Activated T-helper 17 cell treated with anti-CD3 and anti-CD28 coated beads, Interleukin-2, amount 50 U/mL, for 72 hours (primary cell): Measurements from ENCODE around the gene SPEM1. TPM values are rescaled to one million over a fixed set of nuclear protein-coding genes. Genes with fewer than 3 reads are reported as not detected.

Experiments used
- ATAC-seq: fragments of 150-1000 bp; cut with Tn5 transposase; replicated peaks from 2 replicates; pipeline ENCODE4 v1.10.0; 2021; ENCODE audit warnings: mild to moderate bottlenecking, moderate library complexity
- H3K27ac Mint-ChIP-seq: one replicate; pipeline ENCODE4 v1.8.0; 2022; ENCODE audit warnings: mixed read lengths
- H3K27me3 Mint-ChIP-seq: one replicate; pipeline ENCODE4 v1.8.0; 2022; ENCODE audit warnings: mixed read lengths
- H3K36me3 Mint-ChIP-seq: one replicate; pipeline ENCODE4 v1.8.0; 2022; ENCODE audit warnings: low read depth, mild to moderate bottlenecking, mixed read lengths
- H3K4me1 Mint-ChIP-seq: one replicate; pipeline ENCODE4 v1.8.0; 2022; ENCODE audit warnings: mixed read lengths
- H3K4me3 Mint-ChIP-seq: one replicate; pipeline ENCODE4 v1.8.0; 2022; ENCODE audit warnings: mild to moderate bottlenecking, mixed read lengths
- H3K9me3 Mint-ChIP-seq: one replicate; pipeline ENCODE4 v1.8.0; 2022; ENCODE audit warnings: mixed read lengths
- total RNA-seq, 2 donors: library from RNA; stranded (reverse); gene quantifications; one replicate each; pipeline ENCODE4 v1.2.3, GENCODE V29; 2022

SPEM1 gene
- total RNA-seq, 2 donors from 2014 or later, result not detected

- H3K36me3 Mint-ChIP-seq, result no peaks in the 10 kb centered on the region
Measured at GRCh38 chr17:7425316-7425715, 5.2 kb downstream of the SPEM1 start, which contains the start of gene SPEM2. Gene SPEM2, plus strand, starts transcription at chr17:7425616. Its CDS starts 73 bp downstream, at chr17:7425689.

GRCh38 chr17:7425756-7426155 is 5.6 kb downstream of the SPEM1 start:
- no peak overlapping the region for H3K27ac Mint-ChIP-seq
- H3K4me1 Mint-ChIP-seq, result no peaks in the 10 kb centered on the region
- no peak for ATAC-seq
- no peaks in the 10 kb centered on the region for H3K9me3 Mint-ChIP-seq
- no peak overlapping the region for H3K4me3 Mint-ChIP-seq
- no peaks in the 10 kb centered on the region for H3K36me3 Mint-ChIP-seq
- no peaks in the 10 kb centered on the region for H3K27me3 Mint-ChIP-seq

More at GRCh38 chr17:7425316-7425715, 5.2 kb downstream of the SPEM1 start, which contains the start of gene SPEM2:
- Mint-ChIP-seq H3K4me1 (no peaks in the 10 kb centered on the region), H3K4me3 (no peak within 1 kb of the TSS), H3K27me3 (no peaks in the 10 kb centered on the region), H3K9me3 (no peaks in the 10 kb centered on the region), H3K27ac (no peak within 1 kb of the TSS)
- ATAC-seq, result no peak

GRCh38 chr17:7426203-7426863 is 6.2 kb downstream of the SPEM1 start:
- H3K27me3 Mint-ChIP-seq, result no peaks in the 10 kb centered on the region
- H3K9me3 Mint-ChIP-seq, result no peaks in the 10 kb centered on the region
- no peak overlapping the region for H3K4me3 Mint-ChIP-seq
- no peak for ATAC-seq
- H3K4me1 Mint-ChIP-seq, result no peaks in the 10 kb centered on the region
- H3K36me3 Mint-ChIP-seq, result no peaks in the 10 kb centered on the region
- no peak overlapping the region for H3K27ac Mint-ChIP-seq

- Mint-ChIP-seq H3K9me3 (no peaks in the 10 kb centered on the region), H3K4me3 (no peak overlapping the region), H3K4me1 (no peaks in the 10 kb centered on the region), H3K36me3 (no peaks in the 10 kb centered on the region), H3K27me3 (no peaks in the 10 kb centered on the region), H3K27ac (no peak overlapping the region)
- no peak for ATAC-seq
Measured at GRCh38 chr17:7426896-7427489, 6.9 kb downstream of the SPEM1 start.

GRCh38 chr17:7427549-7427948 is 7.4 kb downstream of the SPEM1 start:
- Mint-ChIP-seq H3K27me3 (no peaks in the 10 kb centered on the region), H3K36me3 (no peaks in the 10 kb centered on the region), H3K4me1 (no peaks in the 10 kb centered on the region), H3K4me3 (no peak overlapping the region), H3K9me3 (no peaks in the 10 kb centered on the region), H3K27ac (no peak overlapping the region)
- ATAC-seq, result no peak

GRCh38 chr17:7428557-7428956 is 8.4 kb downstream of the SPEM1 start, which contains the start of gene SPEM3:
Gene SPEM3, plus strand, starts transcription at chr17:7428857. Its CDS starts 46 bp downstream, at chr17:7428903.
- no peak within 1 kb of the TSS for H3K4me3 Mint-ChIP-seq
- H3K9me3 Mint-ChIP-seq, result no peaks in the 10 kb centered on the region
- no peaks in the 10 kb centered on the region for H3K27me3 Mint-ChIP-seq
- no peaks in the 10 kb centered on the region for H3K4me1 Mint-ChIP-seq
- H3K27ac Mint-ChIP-seq, result no peak within 1 kb of the TSS
- no peak for ATAC-seq
- no peaks in the 10 kb centered on the region for H3K36me3 Mint-ChIP-seq

GRCh38 chr17:7429722-7430121 is 9.6 kb downstream of the SPEM1 start:
- Mint-ChIP-seq H3K36me3 (no peaks in the 10 kb centered on the region), H3K27ac (no peak overlapping the region), H3K4me3 (no peak overlapping the region), H3K27me3 (no peaks in the 10 kb centered on the region), H3K4me1 (no peaks in the 10 kb centered on the region), H3K9me3 (no peaks in the 10 kb centered on the region)
- no peak for ATAC-seq

- H3K27ac Mint-ChIP-seq, result peak overlapping the region; percentile 13
- H3K4me3 Mint-ChIP-seq, result no peak overlapping the region
- no peaks in the 10 kb centered on the region for H3K27me3 Mint-ChIP-seq
- H3K36me3 Mint-ChIP-seq, result peaks cover 9% of the 10 kb centered on the region
- H3K4me1 Mint-ChIP-seq, result no peaks in the 10 kb centered on the region
- ATAC-seq, result no peak
- H3K9me3 Mint-ChIP-seq, result no peaks in the 10 kb centered on the region
Measured at GRCh38 chr17:7431231-7431630, 11.1 kb downstream of the SPEM1 start.

- no peak for ATAC-seq
- Mint-ChIP-seq H3K27me3 (no peaks in the 10 kb centered on the region), H3K9me3 (no peaks in the 10 kb centered on the region), H3K27ac (no peak overlapping the region), H3K4me1 (no peaks in the 10 kb centered on the region), H3K36me3 (peaks cover 18% of the 10 kb centered on the region), H3K4me3 (no peak overlapping the region)
Measured at GRCh38 chr17:7432296-7432695, 12.2 kb downstream of the SPEM1 start.

- Mint-ChIP-seq H3K27me3 (peaks cover 13% of the 10 kb centered on the region), H3K36me3 (peaks cover 47% of the 10 kb centered on the region), H3K4me3 (peak overlapping the region; percentile 95), H3K27ac (peak overlapping the region; percentile 94), H3K9me3 (no peaks in the 10 kb centered on the region), H3K4me1 (peaks cover 18% of the 10 kb centered on the region)
- ATAC-seq, result peak; percentile 28
Measured at GRCh38 chr17:7435676-7436555, 15.8 kb downstream of the SPEM1 start.

- H3K9me3 Mint-ChIP-seq, result no peaks in the 10 kb centered on the region
- H3K27ac Mint-ChIP-seq, result peak overlapping the region; percentile 85
Measured at GRCh38 chr17:7436556-7437368, 16.6 kb downstream of the SPEM1 start.

GRCh38 chr17:7437369-7437863 is 17.3 kb downstream of the SPEM1 start:
- no peak for ATAC-seq
- Mint-ChIP-seq H3K27ac (peak overlapping the region; percentile 78), H3K4me3 (peak overlapping the region; percentile 95), H3K27me3 (peaks cover 19% of the 10 kb centered on the region), H3K4me1 (peaks cover 18% of the 10 kb centered on the region), H3K36me3 (peaks cover 47% of the 10 kb centered on the region), H3K9me3 (no peaks in the 10 kb centered on the region)

More at GRCh38 chr17:7436556-7437368, 16.6 kb downstream of the SPEM1 start:
- Mint-ChIP-seq H3K27me3 (peaks cover 13% of the 10 kb centered on the region), H3K36me3 (peaks cover 47% of the 10 kb centered on the region), H3K4me3 (peak overlapping the region; percentile 95), H3K4me1 (peaks cover 18% of the 10 kb centered on the region)
- peak; percentile 69 for ATAC-seq

GRCh38 chr17:7437950-7438614 is 18.0 kb downstream of the SPEM1 start:
- Mint-ChIP-seq H3K36me3 (peaks cover 47% of the 10 kb centered on the region), H3K9me3 (no peaks in the 10 kb centered on the region), H3K4me3 (peak overlapping the region; percentile 95), H3K27me3 (peaks cover 22% of the 10 kb centered on the region), H3K4me1 (peaks cover 18% of the 10 kb centered on the region), H3K27ac (peak overlapping the region; percentile 78)
- ATAC-seq, result no peak
